Measurements from ENCODE around the gene RAB27A.

- TF ChIP-seq CTCF (IDR thresholded peaks at IDR 0.05 in 2 of 3, conservative IDR thresholded peaks at IDR 0.05 in 1 of 3; ENCODE audit: control insufficient read depth in 2 of 3, extremely low read depth in 1 of 3, insufficient read depth in 1 of 3, low read depth in 3 of 3, low read length in 3 of 3) (no peak), CREB1 (IDR thresholded peaks at IDR 0.05; ENCODE audit: low read depth) (no peak), FOXK2 (IDR thresholded peaks at IDR 0.05) (no peak), MYC (IDR thresholded peaks at IDR 0.05; ENCODE audit: insufficient read depth, insufficient read length, insufficient replicate concordance, low read length, severe bottlenecking) (no peak), TCF7 (IDR thresholded peaks at IDR 0.05; ENCODE audit: borderline replicate concordance) (no peak), ELK1 (IDR thresholded peaks at IDR 0.05; ENCODE audit: low read depth, low read length) (no peak), POLR2AphosphoS5 (IDR thresholded peaks at IDR 0.05; ENCODE audit: low read length) (no peak), TCF3 (IDR thresholded peaks at IDR 0.05; ENCODE audit: borderline replicate concordance, insufficient read depth, low read depth, low read length) (no peak)
Observed at GRCh38 chr15:55337160-55337559, 47.5 kb upstream of the RAB27A start.
